ENCODE measurements around the gene ALKBH5. TPM values are rescaled to one million over a fixed set of nuclear protein-coding genes. Genes with fewer than 3 reads are reported as not detected.

ALKBH5 gene
- total and polyA plus RNA-seq, 2 experiments from 2014 or later: 32.2 to 117 TPM

- TF ChIP-seq ZNF114 (CRISPR knock-in tag; IDR thresholded peaks at IDR 0.05) (no peak), CTCF (conservative IDR thresholded peaks at IDR 0.05; ENCODE audit: low read depth in 2 of 2) (no peak), POLR2AphosphoS5 (IDR thresholded peaks at IDR 0.05; ENCODE audit: low read depth) (peak; percentile 8; the same call in 1 of the 2 replicates)
Observed at GRCh38 chr17:18225121-18225641, 41.6 kb downstream of the ALKBH5 start, which contains the start of gene LLGL1 (continued).

GRCh38 chr17:18225642-18226283, 42.1 kb downstream of the ALKBH5 start:
- H3K27me3 ChIP-seq (ENCODE audit: insufficient read depth): no peaks in the 10 kb centered on the region
- 0 out of 2 replicates have a peak, but pooled peaks cover 3% of the 10 kb centered on the region for H3F3A ChIP-seq (replicated peaks; ENCODE audit: low read depth)
- peaks cover 4% of the 10 kb centered on the region for H4K20me1 ChIP-seq (replicated peaks; ENCODE audit: insufficient read depth)
- no peaks in the 10 kb centered on the region for H3K9me2 ChIP-seq (ENCODE audit: insufficient read depth)
- H3K36me3 Mint-ChIP-seq (ENCODE audit: low read depth): no peaks in the 10 kb centered on the region; the same call in 2 of the 3 replicates
- H3K27ac ChIP-seq (ENCODE audit: low read depth): no peak overlapping the region
- H3K9me3 Mint-ChIP-seq: no peaks in the 10 kb centered on the region
- peaks cover 16% of the 10 kb centered on the region for H3K4me1 ChIP-seq (ENCODE audit: insufficient read depth)
- ATAC-seq (peak; percentile 2; the same call in 2 of the 3 replicates), DNase-seq (ENCODE audit: low spot score) (no peak)
- peak overlapping the region; percentile 64 for H3K27ac Mint-ChIP-seq
- H3K4me1 Mint-ChIP-seq: peaks cover 19% of the 10 kb centered on the region
- peaks cover 15% of the 10 kb centered on the region for H3K27me3 Mint-ChIP-seq (ENCODE audit: insufficient read depth, low read depth, poor library complexity)
- H3K36me3 ChIP-seq (ENCODE audit: insufficient read depth): no peaks in the 10 kb centered on the region
- peak overlapping the region; percentile 97 for H3K4me2 ChIP-seq
- peak overlapping the region; percentile 96 for H3K4me3 ChIP-seq
- no peak for TF ChIP-seq EZH2phosphoT487 (IDR thresholded peaks at IDR 0.05; ENCODE audit: unreplicated experiment)
- no peak for TF ChIP-seq ZNF462 (CRISPR knock-in tag; IDR thresholded peaks at IDR 0.05)
- TF ChIP-seq STAT1 (IDR thresholded peaks at IDR 0.05; ENCODE audit: unreplicated experiment): no peak
- peak; percentile 11; the same call in 1 of the 2 replicates for TF ChIP-seq POLR2AphosphoS5 (IDR thresholded peaks at IDR 0.05; ENCODE audit: low read depth)
- peak; percentile 68 for TF ChIP-seq CREB1 (CRISPR knock-in tag; IDR thresholded peaks at IDR 0.05; ENCODE audit: low read depth)
- H2AFZ ChIP-seq: peak overlapping the region; percentile 38; the same call in 1 of the 2 replicates
- peaks cover 47% of the 10 kb centered on the region for H3K79me2 ChIP-seq (replicated peaks; ENCODE audit: insufficient read depth)
- peak overlapping the region; percentile 93 for H3K4me3 Mint-ChIP-seq

Data from GM23338 (cell line).